NCI-H187 (cell line): ENCODE results near the gene RALGPS1.
A peak's percentile ranks its signal among the peaks of the same experiment; 100 is the strongest.

Experiments used
- DNase-seq, 2 experiments: peaks; one replicate each; lab custom pipeline; 2025; lab: John Stamatoyannopoulos, UW

RALGPS1 gene

DNA sequence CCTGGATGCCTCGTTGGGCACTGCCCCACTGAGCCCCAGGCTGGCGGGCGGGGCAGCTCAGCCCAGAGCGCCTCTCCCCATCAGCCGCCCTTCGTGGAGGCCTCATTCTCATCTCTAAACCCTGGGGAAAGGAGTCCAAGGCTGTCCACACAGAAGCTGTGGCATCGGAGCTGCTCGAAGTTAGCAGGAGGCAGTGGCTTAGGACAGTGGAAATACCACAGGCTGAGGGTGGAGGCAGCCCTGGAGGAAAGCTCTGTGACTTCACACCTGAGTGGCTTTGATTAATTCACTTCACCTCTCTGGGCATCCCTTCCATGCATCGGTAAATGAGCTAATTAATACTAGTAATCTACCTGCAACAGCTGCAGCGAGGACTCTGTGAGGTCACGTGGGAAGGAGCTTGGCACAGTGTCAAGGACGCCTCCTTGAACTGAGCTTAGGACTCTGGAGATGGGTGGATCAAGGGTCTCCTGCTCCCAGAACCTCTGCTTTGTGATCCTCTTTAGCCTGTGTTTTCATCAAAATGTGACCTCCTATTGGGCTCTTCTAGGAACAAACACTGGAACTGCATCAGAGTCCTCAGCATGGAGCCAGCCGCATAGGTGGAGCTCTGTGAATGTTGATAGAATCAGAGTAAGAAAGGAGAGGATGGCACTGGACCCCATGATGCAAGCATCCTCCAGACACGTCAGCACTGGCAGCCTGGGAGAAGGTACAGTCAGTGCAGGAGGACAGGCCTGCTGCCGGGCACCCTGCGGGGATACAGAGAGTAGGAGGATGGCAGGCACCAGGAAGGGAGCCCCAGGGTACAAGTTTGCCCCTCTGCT lies 208.7 kb downstream of the RALGPS1 start:
- DNase-seq = peak; percentile 22 to 29

GRCh38 chr9:127124111-127124531 lies 209.5 kb downstream of the RALGPS1 start:
- no peak for DNase-seq

- DNase-seq = no peak
Measured at GRCh38 chr9:127124792-127125191, 210.2 kb downstream of the RALGPS1 start.

DNA sequence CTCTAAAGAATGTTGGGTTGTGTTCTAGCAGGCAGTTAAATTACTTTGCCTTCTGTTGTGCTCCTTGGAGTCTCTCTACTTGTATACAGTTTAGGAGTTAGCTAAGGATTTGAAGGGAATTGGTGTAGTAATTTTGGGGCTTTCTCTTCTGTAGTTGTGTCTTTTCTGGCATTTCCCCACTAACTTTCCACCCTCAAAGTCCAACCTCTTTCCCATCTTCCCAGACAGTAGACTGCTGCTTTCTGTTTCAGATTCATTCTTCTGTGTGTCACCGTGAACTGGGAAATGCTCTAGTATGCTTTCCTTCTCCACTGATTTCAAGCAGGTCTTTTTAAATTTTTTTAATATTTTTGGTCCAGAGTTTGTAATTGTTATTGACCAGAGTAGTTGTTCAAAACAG lies 212.4 kb downstream of the RALGPS1 start:
- DNase-seq = no peak

- DNase-seq = no peak
Measured at GRCh38 chr9:127128341-127129072, 213.9 kb downstream of the RALGPS1 start.

- DNase-seq = no peak
Measured at GRCh38 chr9:127129073-127129717, 214.6 kb downstream of the RALGPS1 start.

- DNase-seq = no peak
Measured at GRCh38 chr9:127129718-127130085, 215.1 kb downstream of the RALGPS1 start.

GRCh38 chr9:127130235-127130634 lies 215.7 kb downstream of the RALGPS1 start:
- DNase-seq = no peak

GRCh38 chr9:127130661-127131538 lies 216.3 kb downstream of the RALGPS1 start:
- no peak for DNase-seq

- no peak for DNase-seq
Measured at GRCh38 chr9:127131871-127132270, 217.3 kb downstream of the RALGPS1 start.

DNA sequence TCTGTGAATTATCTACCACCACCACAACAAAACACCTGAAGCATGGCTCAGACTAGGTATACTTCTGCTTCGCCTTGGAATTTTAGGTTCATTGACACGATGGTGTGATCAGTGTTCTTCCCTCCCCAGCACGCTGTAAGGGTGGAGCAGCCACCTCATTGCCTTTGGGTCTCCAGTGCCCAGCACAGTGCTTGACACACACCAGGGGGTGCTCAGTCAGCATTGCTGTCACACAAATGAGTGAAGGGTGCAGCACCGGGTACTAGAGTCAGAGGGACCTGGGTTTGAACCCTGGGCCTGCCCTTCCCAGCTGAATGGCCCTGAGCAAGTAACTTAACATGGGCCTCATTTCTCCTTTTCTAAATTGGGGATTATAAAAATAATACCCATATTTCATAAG lies 217.8 kb downstream of the RALGPS1 start:
- no peak for DNase-seq

GRCh38 chr9:127132921-127133647 lies 218.5 kb downstream of the RALGPS1 start:
- DNase-seq = peak in 1 of 2 experiments; percentile 38

GRCh38 chr9:127133739-127134167 lies 219.2 kb downstream of the RALGPS1 start:
- no peak for DNase-seq

DNA sequence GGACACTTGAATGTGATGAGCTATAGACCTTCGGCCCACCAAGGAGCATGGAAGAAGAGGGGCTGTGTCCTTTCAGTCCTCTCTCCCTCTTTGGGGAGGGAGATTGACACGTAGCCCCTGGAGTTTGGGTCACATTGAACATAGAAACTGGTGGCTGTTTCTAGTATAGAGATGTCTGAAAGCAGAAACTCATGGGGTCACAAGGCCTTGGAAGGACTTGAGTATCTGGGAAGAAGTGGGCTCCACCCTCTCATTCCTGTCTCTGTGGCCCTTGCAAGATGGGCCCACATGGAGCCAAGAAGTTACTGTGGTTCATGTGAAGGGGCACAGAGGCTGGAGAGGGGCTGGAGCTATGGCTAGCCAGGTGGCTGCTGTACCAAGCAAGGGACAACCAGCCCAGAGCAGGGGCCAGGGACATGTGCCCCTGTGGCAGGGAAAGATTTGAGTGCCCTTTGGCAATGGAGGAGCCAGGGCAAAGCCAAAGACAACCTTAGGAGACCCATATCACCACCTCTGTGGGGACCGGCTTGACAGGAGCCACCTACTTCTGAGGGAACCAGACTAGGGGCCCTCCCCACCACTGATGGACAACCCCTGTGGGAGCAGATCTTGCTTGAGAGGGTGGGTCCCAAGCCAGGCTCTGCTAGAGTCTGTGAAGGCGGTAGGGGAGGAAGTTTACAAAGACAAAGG lies 220.6 kb downstream of the RALGPS1 start:
- no peak for DNase-seq

- no peak for DNase-seq
Measured at GRCh38 chr9:127136081-127136879, 221.7 kb downstream of the RALGPS1 start.

DNA sequence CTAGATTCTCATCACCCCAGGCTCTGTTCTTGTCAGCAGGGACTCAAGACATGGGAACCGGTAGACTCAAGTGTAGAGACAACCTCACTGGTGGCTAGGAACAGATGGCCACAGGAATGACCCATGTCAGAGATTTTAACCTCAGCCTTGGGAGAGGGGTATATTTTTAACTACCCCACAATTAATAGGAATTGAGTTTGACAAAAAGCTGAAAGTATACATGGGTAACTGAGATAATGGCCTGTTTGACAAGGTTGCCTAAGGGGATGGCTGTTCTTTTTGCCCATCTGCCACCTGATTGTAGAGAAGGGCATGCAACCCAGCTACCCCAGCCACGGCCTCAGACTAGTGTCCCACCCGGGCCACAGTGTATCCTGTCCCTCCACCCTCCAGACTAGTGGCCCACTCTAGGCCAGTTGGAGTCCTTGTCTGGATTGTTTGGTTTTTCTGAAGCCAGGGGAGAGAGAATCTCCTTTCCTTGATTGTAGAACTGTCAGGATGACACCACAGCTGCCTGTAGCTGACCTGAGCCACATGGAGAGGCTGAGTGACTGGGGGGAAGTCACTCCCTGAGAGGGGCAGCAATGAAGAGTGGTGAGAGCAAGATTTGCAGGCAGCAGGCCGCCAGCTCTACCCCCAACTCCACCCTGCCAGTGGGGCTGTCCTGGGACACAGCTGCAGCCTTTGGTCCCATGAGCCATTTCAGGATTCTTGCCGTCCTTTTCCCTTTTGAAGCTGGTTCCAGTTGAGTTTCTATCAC lies 222.5 kb downstream of the RALGPS1 start:
- DNase-seq = no peak

- no peak for DNase-seq
Measured at GRCh38 chr9:127137640-127138360, 223.2 kb downstream of the RALGPS1 start.

DNA sequence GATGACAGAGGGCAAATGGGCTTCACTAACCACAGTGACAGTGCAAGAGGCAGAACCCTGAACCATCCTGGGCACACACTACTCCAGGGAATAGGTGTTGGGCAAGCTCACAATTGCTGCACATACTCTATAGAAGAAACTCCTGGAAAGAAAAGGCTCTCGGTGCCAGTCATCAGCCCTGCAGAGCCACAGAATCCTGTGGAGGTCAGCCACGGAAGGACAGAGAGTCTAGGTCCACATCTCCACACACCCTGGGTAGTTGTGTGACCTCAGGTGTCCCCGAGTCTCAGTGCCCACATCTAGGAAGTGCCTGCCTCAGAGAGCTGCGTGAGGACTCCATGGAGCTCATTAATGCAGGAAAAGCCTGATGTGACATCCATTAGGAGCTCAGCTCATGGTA lies 223.9 kb downstream of the RALGPS1 start:
- no peak for DNase-seq
